ENCODE results near the gene UFSP2. TPM values are rescaled to one million over a fixed set of nuclear protein-coding genes. Genes with fewer than 3 reads are reported as not detected.
A peak's percentile ranks its signal among the peaks of the same experiment; 100 is the strongest.

UFSP2 gene, protein sequence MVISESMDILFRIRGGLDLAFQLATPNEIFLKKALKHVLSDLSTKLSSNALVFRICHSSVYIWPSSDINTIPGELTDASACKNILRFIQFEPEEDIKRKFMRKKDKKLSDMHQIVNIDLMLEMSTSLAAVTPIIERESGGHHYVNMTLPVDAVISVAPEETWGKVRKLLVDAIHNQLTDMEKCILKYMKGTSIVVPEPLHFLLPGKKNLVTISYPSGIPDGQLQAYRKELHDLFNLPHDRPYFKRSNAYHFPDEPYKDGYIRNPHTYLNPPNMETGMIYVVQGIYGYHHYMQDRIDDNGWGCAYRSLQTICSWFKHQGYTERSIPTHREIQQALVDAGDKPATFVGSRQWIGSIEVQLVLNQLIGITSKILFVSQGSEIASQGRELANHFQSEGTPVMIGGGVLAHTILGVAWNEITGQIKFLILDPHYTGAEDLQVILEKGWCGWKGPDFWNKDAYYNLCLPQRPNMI
- 18.6 TPM for polyA plus RNA-seq (2013, experiment 1 of 2)
- 18.9 TPM for polyA plus RNA-seq (2013, experiment 2 of 2)

DNA sequence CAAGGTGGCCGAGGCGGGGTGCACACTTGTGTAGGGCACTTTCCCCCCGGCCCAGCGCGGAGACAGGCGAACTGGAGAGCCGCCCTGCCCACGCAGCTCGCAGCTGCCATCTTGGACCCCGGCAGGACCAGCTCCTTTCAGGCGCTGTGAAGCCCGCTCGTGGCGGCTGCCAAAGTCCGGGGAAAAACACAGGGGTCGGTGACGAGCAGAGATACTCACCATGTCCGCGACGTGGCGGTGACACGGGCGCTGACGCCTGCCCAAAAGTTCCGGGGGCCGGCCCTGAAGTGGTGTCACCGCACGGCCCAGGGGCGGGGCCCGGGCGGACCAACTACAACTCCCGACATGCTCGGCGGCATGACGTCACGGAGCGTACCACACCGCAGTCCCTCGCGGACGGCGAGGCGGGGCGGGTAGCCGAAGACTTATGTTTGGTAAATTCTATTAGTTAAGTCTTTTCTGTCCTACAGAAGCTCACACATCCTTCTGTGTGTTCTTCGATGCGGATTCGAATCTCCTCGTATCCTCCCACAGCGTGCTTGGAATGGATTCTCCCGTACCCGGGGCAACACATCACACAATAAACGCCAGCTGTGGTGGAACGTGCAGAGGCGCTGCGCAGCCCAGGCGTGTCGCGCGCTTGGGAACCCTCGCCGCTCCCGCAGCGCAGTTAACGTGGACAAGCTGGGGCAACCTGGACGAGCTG is at the start of gene UFSP2:
TSS of gene UFSP2 (minus strand) at position 318 of the 706 bp plus-strand sequence. CDS start at position 222, 96 bp downstream.
- Histone ChIP-seq H2BK15ac (replicated peaks; ENCODE audit: low read depth) (no peak within 1 kb of the TSS), H2AK5ac (ENCODE audit: low read length) (no peak within 1 kb of the TSS), H2BK5ac (ENCODE audit: low read length) (peak within 1 kb of the TSS; percentile 2), H4K8ac (ENCODE audit: low read depth, low read length) (no peak within 1 kb of the TSS), H3K36me3 (ENCODE audit: control insufficient read depth, insufficient read depth, low read length) (no peaks in the 10 kb centered on the region), H3K9ac (ENCODE audit: low read length) (peak within 1 kb of the TSS; percentile 81), H3K4me1 (ENCODE audit: control insufficient read depth, low read depth, low read length) (peaks cover 3% of the 10 kb centered on the region), H3K4me3 (ENCODE audit: low read length) (peak within 1 kb of the TSS; percentile 83), H3K56ac (ENCODE audit: low read length) (peak within 1 kb of the TSS; percentile 87), H3K18ac (ENCODE audit: low read length) (peak within 1 kb of the TSS; percentile 52), H3K79me2 (ENCODE audit: control insufficient read depth, insufficient read depth, low read length) (no peaks in the 10 kb centered on the region), H3K27ac (ENCODE audit: low read depth, low read length) (no peak within 1 kb of the TSS), H2BK120ac (ENCODE audit: low read depth, low read length) (no peak within 1 kb of the TSS), H3K4me2 (ENCODE audit: low read length) (peak within 1 kb of the TSS; percentile 96), H3K23ac (ENCODE audit: low read length) (no peak within 1 kb of the TSS), H3K4ac (ENCODE audit: low read depth, low read length) (no peak within 1 kb of the TSS), H4K5ac (ENCODE audit: low read length) (no peak within 1 kb of the TSS), H3K79me1 (ENCODE audit: low read length) (peaks cover 3% of the 10 kb centered on the region), H3K27me3 (ENCODE audit: insufficient read depth, low read length, poor library complexity) (no peaks in the 10 kb centered on the region)
- DNase-seq, result peak; percentile 93
- WGBS (ENCODE audit: extremely low coverage, insufficient coverage, low lambda C conversion rate), result no CpG with 5 or more reads among the region's 66 CpGs

DNA sequence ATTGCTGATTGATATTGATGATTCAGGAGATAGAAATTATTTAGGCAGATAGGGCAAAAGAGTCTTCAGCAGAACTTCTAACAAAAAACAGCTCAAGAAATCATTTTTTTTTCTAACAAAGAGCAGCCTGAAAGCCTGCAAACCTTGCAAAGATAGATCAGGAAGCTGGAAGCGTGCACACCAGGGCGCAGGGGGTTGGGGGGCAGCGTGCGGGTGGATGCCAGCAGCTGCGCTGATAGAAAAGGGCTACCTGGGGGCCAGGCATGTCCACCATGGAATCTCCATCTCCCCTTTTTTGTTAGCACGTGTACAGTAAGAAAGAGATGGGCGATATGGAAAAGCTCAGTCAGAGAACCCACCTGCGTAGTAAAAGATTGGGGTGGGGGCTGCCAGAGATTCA is 47.5 kb upstream of the UFSP2 start:
- Histone ChIP-seq H2BK15ac (replicated peaks; ENCODE audit: low read depth) (no peak overlapping the region), H3K18ac (ENCODE audit: low read length) (no peak overlapping the region), H3K56ac (ENCODE audit: low read length) (no peak overlapping the region)

DNA sequence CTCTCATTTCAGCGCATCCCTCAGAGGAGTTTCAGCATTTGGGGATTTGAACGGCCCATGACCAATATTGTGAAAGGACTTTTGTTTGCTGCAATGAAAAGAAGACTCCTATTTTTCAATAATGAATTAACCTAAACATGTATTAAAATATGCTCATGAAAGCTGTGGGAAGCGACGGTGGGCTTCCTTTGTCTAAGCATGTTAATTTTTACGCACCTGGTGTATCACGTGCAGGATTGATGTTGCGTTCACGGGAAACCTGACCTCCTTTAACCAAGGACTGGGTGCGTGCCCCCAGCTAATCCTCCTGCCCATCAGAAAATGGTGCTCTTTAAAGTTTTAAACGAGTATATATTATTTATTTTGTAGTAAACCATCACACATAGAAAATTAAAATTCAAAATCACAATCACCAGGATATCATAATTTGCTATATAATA is 46.4 kb upstream of the UFSP2 start:
- no peak overlapping the region for H2AK5ac ChIP-seq (ENCODE audit: low read length)
- no peak overlapping the region for H3K18ac ChIP-seq (ENCODE audit: low read length)
- H2BK15ac ChIP-seq (replicated peaks; ENCODE audit: low read depth), result no peak overlapping the region
- peak overlapping the region; percentile 86 for H3K4me2 ChIP-seq (ENCODE audit: low read length)
- no peaks in the 10 kb centered on the region for H3K79me1 ChIP-seq (ENCODE audit: low read length)
- H2BK5ac ChIP-seq (ENCODE audit: low read length), result no peak overlapping the region
- no peak overlapping the region for H3K23ac ChIP-seq (ENCODE audit: low read length)
- WGBS (ENCODE audit: extremely low coverage, insufficient coverage, low lambda C conversion rate), result no CpG with 5 or more reads among the region's 10 CpGs
- no peak for DNase-seq
- no peaks in the 10 kb centered on the region for H3K79me2 ChIP-seq (ENCODE audit: control insufficient read depth, insufficient read depth, low read length)
- peak overlapping the region; percentile 78 for H3K56ac ChIP-seq (ENCODE audit: low read length)
- no peak overlapping the region for H3K4ac ChIP-seq (ENCODE audit: low read depth, low read length)
- no peaks in the 10 kb centered on the region for H3K4me1 ChIP-seq (ENCODE audit: control insufficient read depth, low read depth, low read length)
- no peak overlapping the region for H3K27ac ChIP-seq (ENCODE audit: low read depth, low read length)
- H3K9ac ChIP-seq (ENCODE audit: low read length), result peak overlapping the region; percentile 61
- no peak overlapping the region for H4K8ac ChIP-seq (ENCODE audit: low read depth, low read length)
- no peak overlapping the region for H2BK120ac ChIP-seq (ENCODE audit: low read depth, low read length)
- H3K4me3 ChIP-seq (ENCODE audit: low read length), result peak overlapping the region; percentile 66
- H3K27me3 ChIP-seq (ENCODE audit: insufficient read depth, low read length, poor library complexity), result no peaks in the 10 kb centered on the region
- H4K5ac ChIP-seq (ENCODE audit: low read length), result no peak overlapping the region
- no peaks in the 10 kb centered on the region for H3K36me3 ChIP-seq (ENCODE audit: control insufficient read depth, insufficient read depth, low read length)

More for the DNA sequence above, 47.5 kb upstream of the UFSP2 start:
- no peak overlapping the region for H4K8ac ChIP-seq (ENCODE audit: low read depth, low read length)
- no peaks in the 10 kb centered on the region for H3K27me3 ChIP-seq (ENCODE audit: insufficient read depth, low read length, poor library complexity)
- H3K4ac ChIP-seq (ENCODE audit: low read depth, low read length), result no peak overlapping the region
- WGBS (ENCODE audit: extremely low coverage, insufficient coverage, low lambda C conversion rate), result no CpG with 5 or more reads among the region's 8 CpGs
- H3K79me2 ChIP-seq (ENCODE audit: control insufficient read depth, insufficient read depth, low read length), result no peaks in the 10 kb centered on the region
- no peak overlapping the region for H3K9ac ChIP-seq (ENCODE audit: low read length)
- no peak overlapping the region for H3K4me3 ChIP-seq (ENCODE audit: low read length)
- H4K5ac ChIP-seq (ENCODE audit: low read length), result no peak overlapping the region
- no peak overlapping the region for H2BK5ac ChIP-seq (ENCODE audit: low read length)
- H3K36me3 ChIP-seq (ENCODE audit: control insufficient read depth, insufficient read depth, low read length), result no peaks in the 10 kb centered on the region
- H3K27ac ChIP-seq (ENCODE audit: low read depth, low read length), result no peak overlapping the region
- H3K79me1 ChIP-seq (ENCODE audit: low read length), result no peaks in the 10 kb centered on the region
- H3K4me1 ChIP-seq (ENCODE audit: control insufficient read depth, low read depth, low read length), result no peaks in the 10 kb centered on the region
- H3K23ac ChIP-seq (ENCODE audit: low read length), result no peak overlapping the region
- no peak for DNase-seq
- no peak overlapping the region for H3K4me2 ChIP-seq (ENCODE audit: low read length)
- no peak overlapping the region for H2BK120ac ChIP-seq (ENCODE audit: low read depth, low read length)
- no peak overlapping the region for H2AK5ac ChIP-seq (ENCODE audit: low read length)

DNA sequence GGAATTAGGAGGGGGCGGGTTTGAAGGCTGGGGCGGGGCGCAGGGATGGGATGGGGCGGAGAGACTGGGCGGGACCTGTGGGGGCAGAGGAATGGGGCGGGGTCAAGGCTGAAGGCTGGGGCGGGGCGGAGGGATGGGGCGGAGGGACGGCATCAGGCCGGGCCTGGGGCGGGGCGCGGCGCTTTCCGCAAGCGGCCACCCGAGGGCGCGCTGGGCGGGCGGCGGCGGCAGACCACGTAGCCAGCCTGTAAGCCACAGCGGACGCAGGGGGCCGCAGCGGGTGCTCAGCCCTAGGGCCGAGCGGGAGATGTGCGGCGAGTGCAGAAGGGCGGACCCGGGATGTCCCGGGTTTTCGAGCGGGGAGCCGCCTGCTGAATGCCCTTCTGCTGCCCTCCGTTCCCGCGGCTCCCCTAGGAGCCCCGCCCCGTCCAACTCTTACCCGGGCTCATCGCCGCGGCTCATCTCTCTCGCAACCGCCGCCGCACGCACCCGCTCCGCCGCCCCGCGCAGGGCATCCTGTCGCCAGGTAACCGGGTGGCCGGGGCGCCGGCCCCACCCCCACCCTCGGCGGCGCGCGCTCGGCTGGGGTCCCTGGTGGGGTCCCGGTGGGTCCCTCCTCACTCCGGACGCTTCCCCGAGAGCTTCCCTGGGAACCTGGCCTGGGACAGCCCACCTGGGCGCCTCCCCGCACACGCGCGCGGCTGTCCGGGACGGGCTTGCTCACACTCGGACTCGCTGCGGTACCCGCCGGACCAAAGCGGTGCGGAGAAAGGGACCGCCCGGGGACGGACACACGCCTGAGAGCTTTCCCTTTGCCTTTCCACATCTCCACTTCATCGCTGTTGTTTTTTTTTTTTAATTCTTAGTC is 45.7 kb upstream of the UFSP2 start, which contains the start of gene CCDC110:
TSS of gene CCDC110 (minus strand) at position 499 of the 868 bp plus-strand sequence. CDS start at position 449, 50 bp downstream.
- H4K8ac ChIP-seq (ENCODE audit: low read depth, low read length), result no peak within 1 kb of the TSS
- no peaks in the 10 kb centered on the region for H3K79me2 ChIP-seq (ENCODE audit: control insufficient read depth, insufficient read depth, low read length)
- peak within 1 kb of the TSS; percentile 88 for H3K18ac ChIP-seq (ENCODE audit: low read length)
- no CpG with 5 or more reads among the region's 93 CpGs for WGBS (ENCODE audit: extremely low coverage, insufficient coverage, low lambda C conversion rate)
- no peak within 1 kb of the TSS for H2AK5ac ChIP-seq (ENCODE audit: low read length)
- no peaks in the 10 kb centered on the region for H3K27me3 ChIP-seq (ENCODE audit: insufficient read depth, low read length, poor library complexity)
- no peak within 1 kb of the TSS for H2BK5ac ChIP-seq (ENCODE audit: low read length)
- peak within 1 kb of the TSS; percentile 80 for H3K56ac ChIP-seq (ENCODE audit: low read length)
- peak within 1 kb of the TSS; percentile 84 for H3K4me3 ChIP-seq (ENCODE audit: low read length)
- H4K5ac ChIP-seq (ENCODE audit: low read length), result no peak within 1 kb of the TSS
- H2BK15ac ChIP-seq (replicated peaks; ENCODE audit: low read depth), result no peak within 1 kb of the TSS
- H3K9ac ChIP-seq (ENCODE audit: low read length), result peak within 1 kb of the TSS; percentile 61
- DNase-seq, result peak; percentile 93
- no peaks in the 10 kb centered on the region for H3K36me3 ChIP-seq (ENCODE audit: control insufficient read depth, insufficient read depth, low read length)
- no peaks in the 10 kb centered on the region for H3K79me1 ChIP-seq (ENCODE audit: low read length)
- H2BK120ac ChIP-seq (ENCODE audit: low read depth, low read length), result no peak within 1 kb of the TSS
- H3K4me2 ChIP-seq (ENCODE audit: low read length), result peak within 1 kb of the TSS; percentile 86
- peak within 1 kb of the TSS; percentile 1 for H3K4ac ChIP-seq (ENCODE audit: low read depth, low read length)
- no peak within 1 kb of the TSS for H3K27ac ChIP-seq (ENCODE audit: low read depth, low read length)
- H3K4me1 ChIP-seq (ENCODE audit: control insufficient read depth, low read depth, low read length), result no peaks in the 10 kb centered on the region
- no peak within 1 kb of the TSS for H3K23ac ChIP-seq (ENCODE audit: low read length)

DNA sequence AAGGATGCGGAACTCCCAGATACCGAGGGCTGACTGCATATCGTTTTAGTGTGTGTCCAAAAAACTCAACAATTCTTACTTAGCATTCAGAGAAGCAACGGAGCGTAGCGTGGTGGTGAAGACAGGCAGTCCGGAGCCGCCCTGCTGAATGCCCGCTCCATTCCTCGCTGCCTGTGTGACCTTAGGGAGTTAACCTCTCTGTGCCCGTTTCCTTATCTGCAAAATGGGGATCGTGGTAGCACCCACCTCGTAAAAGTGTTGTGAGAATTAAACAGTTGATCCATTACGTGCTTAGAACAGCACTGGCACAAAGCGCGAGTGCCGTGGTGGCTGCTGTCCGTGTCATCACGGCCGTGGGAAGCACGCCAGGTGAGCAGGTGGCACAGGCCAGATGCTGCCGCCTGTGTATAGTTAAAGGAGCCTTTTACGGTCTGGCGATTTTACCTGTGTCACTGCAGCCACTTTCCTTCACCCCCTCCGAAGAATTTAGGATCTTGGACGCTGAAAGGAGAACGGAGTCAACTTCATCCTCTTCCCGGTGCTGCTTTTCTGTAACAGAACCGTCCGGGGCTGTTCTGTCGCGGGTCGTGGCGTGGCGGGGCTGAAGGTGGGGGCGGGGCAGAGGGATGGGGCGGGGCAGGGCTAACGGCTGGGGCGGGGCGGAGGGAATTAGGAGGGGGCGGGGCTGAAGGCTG is 44.9 kb upstream of the UFSP2 start:
- H3K4me1 ChIP-seq (ENCODE audit: control insufficient read depth, low read depth, low read length), result no peaks in the 10 kb centered on the region
- peak overlapping the region; percentile 76 for H3K4me2 ChIP-seq (ENCODE audit: low read length)
- no peaks in the 10 kb centered on the region for H3K79me1 ChIP-seq (ENCODE audit: low read length)
- no peak overlapping the region for H4K8ac ChIP-seq (ENCODE audit: low read depth, low read length)
- no peak overlapping the region for H2BK5ac ChIP-seq (ENCODE audit: low read length)
- no peak overlapping the region for H2BK15ac ChIP-seq (replicated peaks; ENCODE audit: low read depth)
- no CpG with 5 or more reads among the region's 41 CpGs for WGBS (ENCODE audit: extremely low coverage, insufficient coverage, low lambda C conversion rate)
- no peaks in the 10 kb centered on the region for H3K36me3 ChIP-seq (ENCODE audit: control insufficient read depth, insufficient read depth, low read length)
- peak overlapping the region; percentile 80 for H3K56ac ChIP-seq (ENCODE audit: low read length)
- no peak overlapping the region for H3K4ac ChIP-seq (ENCODE audit: low read depth, low read length)
- peak; percentile 50 for DNase-seq
- H2BK120ac ChIP-seq (ENCODE audit: low read depth, low read length), result no peak overlapping the region
- H2AK5ac ChIP-seq (ENCODE audit: low read length), result no peak overlapping the region
- no peaks in the 10 kb centered on the region for H3K27me3 ChIP-seq (ENCODE audit: insufficient read depth, low read length, poor library complexity)
- no peak overlapping the region for H3K18ac ChIP-seq (ENCODE audit: low read length)
- no peaks in the 10 kb centered on the region for H3K79me2 ChIP-seq (ENCODE audit: control insufficient read depth, insufficient read depth, low read length)
- H3K9ac ChIP-seq (ENCODE audit: low read length), result peak overlapping the region; percentile 55
- H3K27ac ChIP-seq (ENCODE audit: low read depth, low read length), result no peak overlapping the region
- H3K4me3 ChIP-seq (ENCODE audit: low read length), result peak overlapping the region; percentile 84
- H3K23ac ChIP-seq (ENCODE audit: low read length), result no peak overlapping the region
- H4K5ac ChIP-seq (ENCODE audit: low read length), result no peak overlapping the region

Measured in mesendoderm (in vitro differentiated cells).